NK-92 treated with Interleukin-12 subunit alpha and Interleukin-12 subunit beta, amount 100 ng/mL, for 24 hours (cell line): Measurements from ENCODE around the gene DENND4A.

ENCODE experiments used
- DNase-seq: peaks from one replicate; lab custom pipeline; 2025; lab: John Stamatoyannopoulos, UW

DENND4A gene

DNA sequence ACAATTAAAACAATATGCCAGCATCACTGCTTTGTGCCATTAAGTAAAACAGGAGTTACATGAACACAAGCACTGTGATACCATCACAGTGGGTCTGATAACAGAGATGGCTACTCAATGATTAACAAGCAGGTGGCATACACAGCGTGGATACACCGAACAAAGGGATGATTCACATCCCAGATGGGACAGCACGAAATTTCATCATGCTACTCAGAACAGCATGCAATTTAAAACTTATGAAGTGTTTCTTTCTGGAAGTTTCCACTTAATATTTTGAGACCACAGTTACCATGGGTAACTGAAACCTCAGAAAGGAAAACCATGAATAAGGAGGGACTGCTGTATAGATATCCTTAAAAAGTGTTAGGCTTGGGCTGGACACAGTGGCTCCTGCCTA lies 125.8 kb downstream of the DENND4A start:
- no peak for DNase-seq

DNA sequence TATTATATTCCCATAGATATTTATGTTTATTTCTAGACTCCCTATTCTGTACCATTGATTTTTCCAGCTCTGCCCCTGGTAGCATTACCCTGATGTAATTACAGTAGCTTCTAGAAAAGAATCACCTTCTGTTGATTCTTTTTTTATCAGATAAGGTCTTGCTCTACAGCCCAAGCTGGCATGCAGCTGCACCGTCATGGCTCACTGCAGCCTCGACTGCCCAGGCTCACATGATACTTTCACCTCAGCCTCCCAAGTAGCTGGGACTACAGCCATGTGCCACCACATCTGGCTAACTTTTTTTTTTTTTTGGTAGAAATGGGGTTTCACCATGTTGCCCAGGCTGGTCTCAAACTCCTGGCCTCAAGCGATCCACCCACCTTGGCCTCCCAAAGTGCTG lies 128.6 kb downstream of the DENND4A start:
- DNase-seq, result no peak

GRCh38 chr15:65660927-65661326 lies 131.2 kb downstream of the DENND4A start:
- no peak for DNase-seq

GRCh38 chr15:65659502-65660052 lies 132.5 kb downstream of the DENND4A start:
- no peak for DNase-seq

DNA sequence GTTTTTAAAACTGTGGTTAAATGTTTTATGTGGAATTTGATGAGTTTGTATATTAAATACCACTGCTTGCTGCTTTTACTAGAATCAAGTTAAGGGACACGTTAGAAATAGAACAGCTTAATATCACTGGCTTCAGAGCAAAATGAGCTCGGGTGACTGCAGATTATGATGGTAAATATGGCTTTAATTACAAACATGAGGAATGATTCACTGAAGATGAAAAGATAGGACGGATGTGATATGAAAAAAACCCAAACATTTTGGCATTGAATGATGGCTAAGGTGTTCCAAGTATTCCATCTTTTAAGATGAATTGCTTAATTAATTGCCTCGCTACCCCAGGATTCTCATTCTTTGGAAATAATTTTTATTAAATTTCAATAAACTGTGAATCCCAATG lies 136.6 kb downstream of the DENND4A start:
- no peak for DNase-seq

DNA sequence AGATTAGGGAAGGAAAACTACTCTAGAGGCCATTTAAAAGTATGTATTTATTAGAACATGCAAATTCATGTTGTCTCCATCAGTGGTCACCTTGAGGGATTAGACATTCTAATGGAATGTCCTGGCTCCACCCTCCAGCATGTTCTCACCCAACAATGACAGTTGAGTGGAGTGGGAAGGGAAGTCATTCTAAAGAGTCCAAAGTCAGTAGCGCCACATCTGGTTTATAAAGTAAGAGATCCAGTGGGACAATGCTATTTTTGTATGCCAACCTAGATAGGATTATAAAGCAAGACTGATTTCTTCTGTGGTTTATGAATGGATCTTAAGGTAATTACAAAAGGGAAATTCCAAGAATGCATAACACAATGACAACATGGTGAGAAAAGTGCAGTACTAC lies 137.1 kb downstream of the DENND4A start:
- DNase-seq, result no peak

DNA sequence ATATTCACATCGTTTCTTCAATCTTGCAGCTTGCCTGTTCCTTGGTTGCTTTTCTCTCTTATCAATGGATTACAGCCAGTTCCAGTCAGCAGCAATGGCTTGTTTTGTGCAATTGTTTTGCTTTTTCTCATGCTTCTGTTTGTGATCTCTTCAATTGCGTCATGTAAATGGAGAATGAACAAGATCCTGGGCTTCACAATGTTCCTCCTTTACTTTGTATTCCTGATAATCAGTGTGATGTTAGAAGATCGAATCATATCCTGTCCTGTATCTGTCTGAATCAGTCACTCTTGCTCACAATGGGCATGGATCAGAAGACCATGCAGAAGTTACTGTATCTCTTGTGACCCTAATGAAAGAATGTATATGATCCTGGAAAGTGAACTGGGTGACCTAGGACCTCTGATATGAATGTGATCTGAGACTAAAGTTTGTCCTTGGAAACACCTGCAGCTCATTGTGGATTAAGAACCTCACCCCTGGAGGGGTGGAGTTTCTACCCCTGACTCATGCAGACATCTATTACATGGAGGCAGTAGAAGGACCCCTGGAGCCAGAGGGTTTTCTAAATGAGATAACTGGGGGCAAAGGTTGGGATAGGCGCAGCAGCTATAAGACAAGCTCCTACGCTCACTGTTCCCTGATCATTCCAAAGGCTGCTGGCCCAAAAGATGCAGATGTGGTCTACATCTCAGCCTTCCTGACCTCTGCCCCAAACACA lies 138.1 kb downstream of the DENND4A start:
- no peak for DNase-seq

DNA sequence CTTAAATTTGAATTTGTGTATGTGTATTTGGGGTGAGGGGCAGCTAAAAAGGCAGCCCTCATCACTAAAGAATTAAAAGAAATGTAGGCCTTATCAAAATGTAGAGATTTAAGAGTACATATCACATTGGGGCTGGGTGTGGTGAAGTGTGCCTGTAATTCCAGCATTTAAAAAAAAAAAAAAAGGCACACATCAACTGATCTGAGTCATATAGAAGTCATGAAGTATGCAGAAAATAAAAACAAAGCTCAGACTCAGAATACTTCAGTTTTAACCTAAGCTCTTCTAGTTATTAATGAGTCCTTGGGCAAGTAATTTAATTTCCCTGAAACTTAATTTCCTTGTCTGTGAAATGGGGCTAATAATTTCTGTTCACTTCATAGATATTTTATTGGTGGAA lies 138.8 kb downstream of the DENND4A start:
- no peak for DNase-seq

DNA sequence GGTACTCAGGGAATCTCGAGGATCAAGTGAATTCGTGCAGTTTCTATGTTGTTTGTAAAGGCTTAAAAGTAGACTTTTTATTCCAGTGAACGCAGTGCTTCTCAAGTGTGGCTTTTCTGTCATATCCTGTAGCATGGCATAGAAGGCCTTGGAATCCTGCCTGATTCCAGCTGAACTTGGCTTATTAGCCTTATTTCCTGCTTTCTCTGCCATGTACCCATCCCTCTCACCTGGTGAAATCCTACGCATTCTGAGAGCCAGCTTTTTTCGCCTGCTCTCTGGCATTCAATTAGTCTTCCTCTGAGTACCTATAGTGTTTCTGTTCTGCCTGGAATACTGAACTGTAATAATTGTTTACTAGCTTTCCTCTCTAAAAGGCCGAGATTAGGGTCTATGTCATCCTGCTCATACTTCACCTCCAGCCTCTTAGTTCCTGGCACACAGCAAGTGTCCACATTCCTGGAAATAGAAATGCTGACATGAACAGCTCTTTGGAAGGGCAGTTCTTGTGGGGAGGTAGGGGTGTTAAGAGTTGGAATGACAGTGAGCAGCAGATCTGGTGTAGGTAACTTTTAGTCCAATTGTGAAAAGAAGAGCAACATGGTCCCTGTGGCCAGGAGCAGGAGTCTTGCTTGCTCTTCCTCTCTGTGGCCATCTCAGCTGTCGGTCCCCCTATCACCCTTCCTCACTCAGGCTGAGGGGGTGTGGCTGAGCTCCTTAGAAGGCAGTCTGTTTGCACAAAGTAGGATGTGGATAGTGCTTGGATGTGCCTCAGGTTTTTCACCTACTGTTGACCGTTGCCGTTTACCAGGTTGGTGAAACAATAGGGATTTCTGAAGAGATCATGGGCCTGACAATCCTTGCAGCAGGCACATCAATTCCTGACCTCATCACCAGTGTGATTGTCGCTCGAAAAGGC lies 140.0 kb downstream of the DENND4A start:
- no peak for DNase-seq

DNA sequence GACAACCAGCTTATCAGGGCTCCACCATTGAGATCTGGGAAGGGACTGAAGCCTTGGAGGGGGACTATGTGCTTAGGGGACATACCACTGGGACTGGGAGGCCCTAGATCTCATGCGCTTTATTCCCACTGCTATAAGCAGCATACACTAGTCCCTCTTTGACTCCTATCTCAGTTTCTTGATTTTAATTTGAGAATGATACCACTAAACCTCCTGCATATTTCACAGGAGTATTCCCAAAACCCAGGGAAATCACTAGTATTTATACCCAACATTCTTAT lies 141.1 kb downstream of the DENND4A start:
- no peak for DNase-seq

DNA sequence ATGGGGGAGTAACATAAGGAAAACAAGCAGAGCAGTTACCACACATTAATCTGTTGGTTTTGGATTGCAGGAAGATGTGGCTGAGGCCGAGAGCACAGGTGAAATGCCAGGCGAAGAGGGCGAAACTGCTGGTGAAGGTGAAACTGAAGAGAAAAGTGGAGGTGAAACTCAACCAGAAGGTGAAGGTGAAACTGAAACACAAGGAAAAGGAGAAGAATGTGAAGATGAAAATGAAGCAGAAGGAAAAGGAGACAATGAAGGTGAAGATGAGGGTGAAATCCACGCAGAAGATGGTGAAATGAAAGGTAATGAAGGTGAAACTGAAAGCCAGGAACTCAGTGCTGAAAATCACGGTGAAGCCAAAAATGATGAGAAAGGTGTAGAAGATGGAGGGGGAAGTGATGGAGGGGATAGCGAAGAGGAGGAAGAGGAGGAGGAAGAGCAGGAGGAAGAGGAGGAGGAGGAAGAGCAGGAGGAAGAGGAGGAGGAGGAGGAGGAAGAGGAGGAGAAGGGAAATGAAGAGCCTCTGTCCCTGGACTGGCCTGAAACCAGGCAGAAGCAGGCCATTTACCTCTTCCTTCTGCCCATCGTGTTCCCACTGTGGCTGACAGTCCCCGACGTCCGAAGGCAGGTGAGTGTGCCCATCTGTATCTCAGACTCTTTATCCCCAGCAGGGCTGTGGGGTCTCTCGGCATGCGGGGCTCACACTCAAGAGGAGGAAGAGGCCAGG lies 141.6 kb downstream of the DENND4A start:
- no peak for DNase-seq

DNA sequence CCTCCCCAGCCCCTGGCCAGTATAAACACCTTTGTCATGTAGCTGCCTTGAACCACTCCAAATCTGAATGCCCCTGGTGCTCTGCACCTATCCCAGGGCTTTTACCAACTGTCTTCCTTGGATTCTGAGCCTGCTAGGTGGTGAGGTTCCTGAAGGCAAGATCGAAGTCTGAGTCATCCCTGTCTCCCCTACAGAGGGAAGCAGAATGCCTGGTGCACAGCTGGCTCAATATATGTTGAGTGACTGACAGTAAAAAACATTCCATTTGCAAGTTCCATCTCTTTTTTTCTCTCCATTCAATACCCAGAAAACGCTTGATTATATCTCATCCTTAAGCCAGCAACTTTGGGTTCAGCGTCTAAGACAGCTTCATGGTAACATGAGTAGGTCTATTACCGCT lies 145.6 kb downstream of the DENND4A start:
- DNase-seq, result no peak

- DNase-seq, result no peak
Observed at GRCh38 chr15:65645392-65645791, 146.7 kb downstream of the DENND4A start.

- no peak for DNase-seq
Observed at GRCh38 chr15:65644282-65644681, 147.8 kb downstream of the DENND4A start.

GRCh38 chr15:65642594-65642993 lies 149.5 kb downstream of the DENND4A start:
- no peak for DNase-seq

GRCh38 chr15:65641768-65642475 lies 150.2 kb downstream of the DENND4A start:
- no peak for DNase-seq

DNA sequence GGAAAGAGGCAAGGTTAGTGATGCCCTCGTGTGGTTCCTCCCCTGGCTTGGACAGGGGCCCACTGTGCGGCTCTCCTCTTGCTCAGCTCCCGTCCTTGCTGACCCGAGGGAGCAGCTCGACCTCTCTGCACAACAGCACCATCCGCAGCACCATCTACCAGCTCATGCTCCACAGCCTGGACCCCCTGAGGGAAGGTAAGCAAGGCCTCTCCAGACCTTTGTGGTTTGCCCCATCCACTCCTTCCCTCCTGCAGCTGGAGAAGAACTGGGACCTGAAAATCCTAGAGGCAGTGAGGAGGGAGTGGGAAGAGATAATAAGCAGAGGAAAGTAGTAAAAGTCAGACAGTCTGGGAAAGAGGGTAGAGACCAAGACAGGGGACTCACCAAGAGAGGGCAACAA lies 152.6 kb downstream of the DENND4A start:
- DNase-seq, result no peak

GRCh38 chr15:65638681-65639089 lies 153.4 kb downstream of the DENND4A start:
- no peak for DNase-seq

DNA sequence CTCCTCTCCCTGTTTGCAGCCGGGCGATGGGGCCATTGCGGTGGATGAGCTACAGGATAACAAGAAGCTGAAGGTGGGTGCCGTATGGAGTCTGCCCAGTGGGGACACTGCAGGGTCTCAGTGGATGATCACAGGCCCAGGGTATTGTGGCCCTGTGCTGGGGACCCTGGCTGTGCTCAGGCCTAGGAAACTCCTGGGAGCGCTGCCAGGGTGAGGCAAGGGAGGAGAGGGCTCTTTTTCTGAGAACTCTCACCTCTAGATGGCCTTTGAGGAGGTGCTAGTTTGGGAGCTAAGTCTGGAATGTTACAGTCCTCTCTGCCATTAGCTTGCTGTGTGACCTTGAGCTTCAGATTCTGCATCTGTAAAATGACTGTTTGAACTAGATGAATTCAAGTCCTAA lies 154.0 kb downstream of the DENND4A start:
- DNase-seq, result no peak

DNA sequence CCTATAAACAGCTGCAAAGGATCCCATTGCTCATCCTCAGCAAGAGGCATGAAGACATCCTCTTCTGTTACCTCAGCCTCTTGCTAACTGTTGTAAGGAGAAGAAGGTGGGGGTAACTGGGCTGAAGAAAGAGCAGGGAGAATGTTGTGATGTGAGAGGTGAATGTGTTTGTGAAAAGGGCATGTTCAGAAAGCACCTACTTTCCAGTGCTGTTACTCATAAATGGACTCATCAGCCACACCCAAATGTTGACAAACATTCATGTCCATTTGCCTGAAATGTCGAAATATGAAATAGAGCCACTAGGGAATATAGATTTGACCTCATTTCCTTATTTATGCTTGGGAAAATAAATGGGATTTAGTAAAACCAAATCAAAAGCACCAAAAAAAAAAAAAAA lies 157.7 kb downstream of the DENND4A start:
- DNase-seq, result no peak

GRCh38 chr15:65633752-65634151 lies 158.3 kb downstream of the DENND4A start:
- DNase-seq, result no peak

DNA sequence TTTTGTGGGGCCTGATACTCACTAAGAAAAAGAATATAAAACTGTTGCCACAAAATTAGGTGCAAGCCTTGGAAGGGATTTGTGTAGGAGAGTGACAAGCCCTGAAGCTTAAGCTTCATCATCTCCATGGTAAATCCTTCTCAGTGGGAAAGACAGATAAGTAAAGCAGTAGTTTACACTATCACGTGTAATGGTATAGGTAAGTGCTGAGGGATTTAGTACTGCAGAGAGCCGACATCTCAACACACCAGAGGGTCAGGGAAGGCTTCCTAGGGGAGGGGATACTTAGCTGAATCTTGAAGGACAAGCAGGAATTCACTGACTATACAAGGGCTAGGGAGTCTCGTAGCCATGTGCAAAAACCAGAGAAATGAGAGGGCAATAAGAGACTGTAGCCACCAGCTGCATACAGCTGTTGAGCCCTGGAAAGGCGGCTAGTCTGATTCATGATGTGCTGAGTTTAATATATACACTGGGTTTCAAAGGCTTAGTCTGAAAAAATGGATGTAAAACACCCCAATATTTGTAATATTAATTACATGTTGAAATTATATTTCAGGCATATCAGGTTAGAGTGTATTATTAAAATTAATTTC lies 159.2 kb downstream of the DENND4A start:
- no peak for DNase-seq
